Caki2 (cell line): ENCODE measurements around the gene NACC1. TPM values are rescaled to one million over a fixed set of nuclear protein-coding genes. Genes with fewer than 3 reads are reported as not detected.

ENCODE experiments used
- DNase-seq: peaks from one replicate; pipeline ENCODE4 v3.0.0-alpha.2; 2015; ENCODE audit warnings: low read depth
- in situ Hi-C: cut with HindIII; loops from 2 replicates; pipeline ENCODE4 v1.10.0; 2016; ENCODE audit warnings: low sequenced_read_pairs, low pct_unique_long_range_greater_than_20kb, mixed read lengths
- total RNA-seq: library from RNA; depleted of rRNA; stranded (reverse); fragments of >200 nt; shearing (Covaris generic); gene quantifications from 2 replicates; pipeline ENCODE4 v1.2.3, GENCODE V29; 2014; ENCODE audit warnings: low replicate concordance; rRNA removed

NACC1 gene
- total RNA-seq: 59.3 and 86.8 TPM in 2 replicates

DNA sequence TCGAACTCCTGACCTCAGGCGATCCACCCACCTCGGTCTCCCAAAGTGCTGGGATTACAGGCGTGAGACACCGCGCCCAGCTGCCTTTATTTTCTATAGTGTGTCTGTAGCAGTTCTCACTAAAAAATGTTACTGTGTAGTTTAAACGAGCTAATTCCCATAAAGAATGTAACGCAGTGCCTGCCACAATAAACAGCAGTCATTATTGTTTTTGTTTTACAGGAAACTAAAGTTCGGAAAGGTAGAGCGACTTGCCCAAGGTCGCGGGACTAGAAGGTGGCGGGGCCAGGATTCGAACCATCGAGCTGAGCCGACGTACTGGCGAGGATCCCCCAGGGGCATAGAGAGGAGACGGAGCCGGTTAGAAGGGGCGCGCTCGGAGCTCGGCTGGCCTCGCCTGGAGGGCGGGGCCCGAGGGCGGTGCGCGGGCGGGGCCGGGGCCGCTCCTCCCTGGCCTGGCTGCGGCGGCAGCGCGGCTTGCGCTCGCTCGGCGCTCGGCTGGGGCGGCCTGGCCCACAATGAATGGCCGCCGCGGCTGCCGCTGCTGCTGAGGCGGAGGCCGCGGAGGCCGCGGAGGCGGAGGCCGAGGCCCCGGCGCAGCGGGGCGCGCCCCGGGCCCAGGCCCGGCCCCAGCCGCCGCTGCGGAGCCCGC is at the start of gene NACC1:
TSS of gene NACC1 (plus strand) at position 493 of the 652 bp plus-strand sequence. CDS start 16,944 bp downstream, outside the sequence.
- in situ Hi-C loops: no loop called here
- peak; percentile 83 for DNase-seq

DNA sequence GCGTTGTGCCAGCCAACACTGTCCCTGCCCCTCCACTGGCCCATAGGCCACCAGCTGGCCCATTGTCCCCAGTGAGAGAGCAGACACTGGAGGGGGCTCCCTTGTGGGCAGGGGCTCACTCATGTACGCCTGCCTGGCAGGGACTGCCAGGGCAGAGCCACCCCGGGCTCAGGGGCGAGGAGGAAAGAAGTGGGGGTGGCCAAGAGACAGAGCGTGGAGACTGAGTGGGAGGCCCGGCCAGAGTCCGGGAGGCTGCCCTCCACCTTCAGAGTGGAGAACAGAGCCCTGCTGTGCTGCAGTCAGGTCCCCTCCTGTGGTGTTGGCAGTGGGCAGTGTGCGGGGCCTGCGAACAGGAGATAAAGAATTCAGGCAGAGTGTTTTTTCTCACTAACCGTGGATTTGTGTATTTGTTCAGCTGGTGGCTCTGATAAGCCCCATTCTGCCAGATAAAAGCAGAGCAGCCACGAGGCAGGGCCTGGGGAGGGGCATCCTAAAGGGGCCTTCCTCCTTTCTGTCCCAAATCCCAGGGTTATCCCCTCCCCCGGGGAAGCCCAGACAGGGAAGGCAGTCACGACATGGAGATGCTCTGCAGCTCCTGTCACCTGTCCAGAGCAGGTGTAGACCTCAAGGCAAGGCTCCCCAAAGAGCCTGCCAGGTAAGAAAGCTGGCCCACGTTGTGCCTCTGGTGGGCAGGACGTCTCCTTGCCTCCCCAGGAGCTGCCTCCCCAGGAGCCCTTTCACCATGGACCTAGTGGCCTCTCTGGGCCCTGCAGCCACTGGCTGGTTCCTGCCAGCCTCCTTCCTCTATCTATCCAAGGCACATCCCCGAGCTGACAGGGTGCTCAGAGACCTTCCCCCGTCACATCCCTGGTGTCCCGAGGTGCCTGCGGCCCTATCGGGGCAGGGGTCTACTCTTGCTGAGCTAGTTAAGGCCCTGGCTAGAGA is 48.4 kb upstream of the NACC1 start:
- in situ Hi-C loops: no loop called here
- no peak for DNase-seq

DNA sequence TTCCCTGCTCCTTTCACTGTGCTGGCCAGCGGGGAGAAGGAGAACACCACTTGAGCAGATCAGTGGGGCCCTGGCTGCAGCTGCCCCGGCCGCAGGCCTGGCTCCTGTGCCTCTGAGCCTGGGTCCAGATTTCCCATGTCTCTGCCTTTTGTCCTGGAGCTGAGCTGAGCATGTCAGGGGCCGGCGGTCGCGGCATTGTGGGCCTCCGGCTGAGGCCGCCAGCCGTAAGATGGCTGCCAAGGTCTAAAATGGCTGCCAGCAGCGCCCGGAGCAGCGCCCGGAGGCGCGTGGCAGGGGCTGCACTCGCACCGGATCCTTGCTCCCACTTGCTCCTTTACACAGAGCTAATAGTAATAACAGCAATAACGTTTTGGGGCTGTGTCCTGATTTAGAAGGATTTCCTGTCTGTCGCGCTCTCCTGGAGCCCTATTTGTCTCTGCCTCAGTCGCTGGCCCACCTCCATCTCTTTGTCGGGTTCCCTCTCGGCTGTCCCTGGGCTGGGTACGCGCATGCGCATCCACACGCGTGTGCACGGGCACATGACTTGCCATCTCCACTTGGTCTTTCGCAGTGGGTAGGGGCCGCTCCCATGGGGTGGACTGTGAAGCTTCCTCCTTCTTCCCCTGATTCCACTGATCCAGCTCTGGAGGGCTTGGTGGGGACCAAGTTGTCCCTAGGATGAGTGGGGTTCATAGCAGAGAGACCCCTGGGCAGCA is 47.5 kb upstream of the NACC1 start:
- in situ Hi-C loops: no loop called here
- no peak for DNase-seq

DNA sequence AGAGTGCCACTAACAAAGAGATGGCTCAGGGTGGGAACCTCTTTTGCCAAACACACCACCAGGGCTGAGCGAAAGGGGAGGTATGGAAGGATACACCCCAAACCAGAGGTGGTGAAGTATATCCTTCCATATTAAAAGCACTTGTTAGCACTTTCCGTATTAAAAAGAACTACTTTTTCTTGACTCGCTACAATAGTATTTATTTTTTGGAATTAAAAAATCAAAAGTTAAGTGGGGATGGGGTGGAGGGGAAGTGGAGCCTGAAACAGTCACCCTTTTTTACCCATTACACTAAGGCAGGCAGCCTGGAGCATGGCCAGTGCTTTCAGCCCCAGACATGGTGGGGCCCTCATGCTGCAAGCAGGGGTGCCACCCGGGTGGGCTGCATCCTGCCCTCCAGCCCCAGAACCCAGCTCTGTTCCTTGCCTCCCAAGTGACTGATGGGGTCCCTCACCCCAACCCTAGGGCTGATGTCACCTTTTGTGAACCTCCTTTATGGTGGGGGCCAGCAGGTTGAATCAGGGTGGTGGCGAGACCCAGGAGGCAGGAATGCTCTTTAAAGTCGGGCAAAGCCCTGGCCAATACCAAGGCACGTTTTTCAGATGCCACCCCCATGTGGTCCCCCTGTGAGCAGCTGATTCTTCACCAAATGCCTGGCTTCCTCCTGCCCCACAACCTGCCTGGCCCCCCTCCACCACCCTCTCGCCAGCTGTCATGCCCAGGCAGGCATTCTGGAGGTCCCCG is 46.4 kb upstream of the NACC1 start:
- in situ Hi-C loops: no loop called here
- DNase-seq: no peak

DNA sequence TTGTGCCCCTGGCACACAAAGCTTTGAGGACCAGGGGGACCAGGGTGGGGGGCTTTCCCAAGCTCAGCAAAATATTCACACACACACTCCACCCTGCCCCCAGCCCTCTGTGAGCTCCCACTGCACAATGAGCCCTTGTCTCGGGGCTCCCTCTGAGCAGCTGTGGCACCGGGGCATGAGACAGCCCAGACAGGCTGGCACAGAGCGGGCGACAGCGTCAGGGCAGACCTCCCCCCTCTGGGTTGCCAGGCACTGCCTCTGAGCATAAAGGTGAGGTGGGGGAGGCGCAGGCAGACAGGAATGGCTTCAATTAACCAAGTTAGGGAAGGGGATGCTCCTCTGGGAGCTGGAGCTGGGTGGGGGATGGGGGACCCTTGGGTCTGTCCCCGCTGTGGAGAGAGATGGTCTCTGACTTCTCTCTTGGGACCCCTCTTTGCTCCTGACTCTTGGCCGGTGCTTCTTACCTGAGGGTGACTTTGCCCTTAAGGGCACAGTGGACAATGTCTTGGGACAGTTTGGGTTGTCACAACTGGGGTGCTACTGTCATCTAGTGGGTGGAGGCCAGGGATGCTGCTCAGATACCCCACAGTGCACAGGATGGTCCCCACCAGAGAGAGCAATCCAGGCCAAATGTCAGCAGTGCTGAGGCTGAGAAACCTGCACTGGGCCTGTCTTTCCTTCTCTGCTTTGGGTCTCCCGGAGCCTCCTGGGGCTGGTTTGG is 45.7 kb upstream of the NACC1 start:
- DNase-seq: no peak
- in situ Hi-C loops: no loop called here

DNA sequence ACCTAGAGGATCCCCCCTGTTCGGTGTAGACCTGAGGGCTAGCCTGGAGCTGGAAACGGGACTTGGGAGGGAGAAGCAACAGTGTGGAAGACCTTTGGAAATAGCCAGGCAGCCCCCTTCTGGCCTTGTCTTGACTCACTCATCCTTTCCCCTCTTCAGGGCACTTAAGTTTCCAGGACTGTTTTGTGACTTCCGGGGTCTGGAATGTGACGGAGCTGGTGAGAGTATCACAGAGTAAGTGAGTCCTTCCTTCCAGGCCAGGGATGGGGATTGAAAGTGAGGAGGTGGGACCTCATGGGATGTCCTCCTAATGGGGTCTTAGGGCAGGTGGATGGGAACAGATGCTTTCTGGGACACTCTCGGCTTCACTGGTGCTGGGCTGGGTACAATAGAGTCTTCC is 44.8 kb upstream of the NACC1 start:
- in situ Hi-C loops: no loop called here

DNA sequence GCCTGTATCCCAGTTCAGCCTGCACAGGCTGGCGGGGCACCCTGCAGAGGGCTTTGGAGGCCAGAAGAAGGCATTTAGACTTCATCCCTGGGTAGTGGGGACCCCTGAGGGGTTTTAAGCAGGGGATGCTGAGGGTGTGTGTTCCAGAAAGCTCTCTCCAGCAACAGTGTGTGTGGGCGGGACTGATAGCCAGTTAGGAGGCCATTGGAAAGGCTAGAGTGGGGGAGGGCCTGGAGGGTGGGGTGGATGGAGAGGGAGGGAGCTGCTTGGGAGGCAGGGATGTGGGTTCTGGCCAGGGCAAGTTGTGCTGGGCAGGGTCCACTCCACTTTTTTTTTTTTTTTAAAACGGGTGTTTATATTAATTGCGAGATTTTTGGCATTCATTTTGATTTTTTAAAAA is 43.7 kb upstream of the NACC1 start:
- in situ Hi-C loops: no loop called here
- no peak for DNase-seq

More for the DNA sequence above, 44.8 kb upstream of the NACC1 start:
- no peak for DNase-seq

DNA sequence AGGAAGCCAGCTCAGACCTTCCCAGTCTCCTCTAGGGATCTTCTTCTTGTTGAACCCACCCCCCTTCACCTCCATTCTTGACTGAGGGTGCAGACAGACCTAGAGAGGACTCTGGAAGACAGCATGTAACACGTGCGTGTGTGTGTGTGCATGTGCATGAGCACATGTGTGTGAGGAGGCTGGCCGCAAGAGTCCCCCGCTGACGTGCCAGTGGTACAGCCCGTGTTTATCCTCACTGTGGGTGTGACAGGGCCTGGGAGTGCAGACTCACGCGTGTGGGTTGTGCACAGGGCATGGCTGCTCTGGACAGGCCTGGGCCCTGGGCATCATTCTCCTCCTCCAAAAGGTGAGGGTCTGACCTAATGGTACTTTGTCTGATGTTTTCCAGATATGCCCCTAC is 41.7 kb upstream of the NACC1 start:
- in situ Hi-C loops: no loop called here
- no peak for DNase-seq

DNA sequence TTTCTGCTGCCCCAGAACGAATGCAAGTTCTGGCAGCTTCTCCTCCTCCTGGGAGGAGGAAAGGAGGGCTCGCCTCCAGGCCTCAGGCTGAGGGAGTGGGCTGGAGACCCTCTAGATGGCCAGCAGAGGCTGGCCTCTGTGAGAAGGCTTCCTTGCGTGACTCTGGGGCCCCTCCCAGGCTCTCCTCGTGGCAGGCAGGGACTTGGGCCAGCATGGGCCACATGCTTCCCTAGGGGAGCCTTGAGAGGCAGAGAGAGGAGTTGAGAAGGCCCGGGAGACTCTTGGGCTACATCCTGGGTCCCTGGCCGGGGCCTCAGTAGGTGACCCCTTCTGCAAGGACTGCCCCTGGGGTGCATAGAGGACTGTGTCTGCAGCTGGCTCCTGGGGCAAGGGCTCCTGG is 41.3 kb upstream of the NACC1 start:
- in situ Hi-C loops: no loop called here

DNA sequence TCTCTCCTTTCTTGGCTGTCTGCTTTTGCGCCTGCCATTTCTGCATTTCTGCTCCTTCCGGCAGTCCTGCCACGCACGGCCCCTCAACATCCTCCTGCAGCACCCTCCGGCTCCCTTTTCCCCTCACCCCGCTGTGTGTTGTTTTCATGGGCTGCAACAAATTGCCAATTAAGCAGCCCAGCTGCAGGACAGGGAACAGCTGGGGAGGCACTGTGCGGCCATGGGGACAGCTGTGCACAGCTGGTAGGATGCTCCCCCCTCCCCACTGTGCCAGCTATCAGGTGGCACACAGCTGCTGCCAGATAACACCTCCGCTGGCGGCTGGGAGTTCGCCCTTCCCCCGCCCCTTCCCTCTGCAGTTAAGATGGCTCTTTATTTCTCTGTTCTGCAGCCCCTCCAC is 40.8 kb upstream of the NACC1 start:
- DNase-seq: no peak
- in situ Hi-C loops: no loop called here

More for the DNA sequence above, 41.3 kb upstream of the NACC1 start:
- no peak for DNase-seq

DNA sequence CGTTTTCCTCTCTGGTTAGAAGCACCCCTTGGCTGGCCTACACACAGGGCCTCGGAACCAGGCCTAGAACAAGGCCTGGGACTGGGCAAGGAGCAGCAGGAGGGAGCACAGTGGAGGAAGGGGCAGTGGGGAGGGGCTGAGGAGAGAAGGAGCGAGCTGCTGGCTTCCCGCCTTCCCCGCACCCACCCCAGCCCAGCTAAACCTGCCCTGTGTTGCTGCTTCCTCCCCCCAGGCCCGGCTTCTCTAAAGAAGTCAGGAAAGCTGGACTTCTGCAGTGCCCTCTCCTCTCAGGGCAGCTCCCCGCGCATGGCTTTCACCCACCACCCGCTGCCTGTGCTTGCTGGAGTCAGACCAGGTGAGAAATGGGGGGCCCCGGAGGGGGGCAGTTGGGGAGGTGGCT is 39.7 kb upstream of the NACC1 start:
- in situ Hi-C loops: no loop called here
- DNase-seq: no peak

DNA sequence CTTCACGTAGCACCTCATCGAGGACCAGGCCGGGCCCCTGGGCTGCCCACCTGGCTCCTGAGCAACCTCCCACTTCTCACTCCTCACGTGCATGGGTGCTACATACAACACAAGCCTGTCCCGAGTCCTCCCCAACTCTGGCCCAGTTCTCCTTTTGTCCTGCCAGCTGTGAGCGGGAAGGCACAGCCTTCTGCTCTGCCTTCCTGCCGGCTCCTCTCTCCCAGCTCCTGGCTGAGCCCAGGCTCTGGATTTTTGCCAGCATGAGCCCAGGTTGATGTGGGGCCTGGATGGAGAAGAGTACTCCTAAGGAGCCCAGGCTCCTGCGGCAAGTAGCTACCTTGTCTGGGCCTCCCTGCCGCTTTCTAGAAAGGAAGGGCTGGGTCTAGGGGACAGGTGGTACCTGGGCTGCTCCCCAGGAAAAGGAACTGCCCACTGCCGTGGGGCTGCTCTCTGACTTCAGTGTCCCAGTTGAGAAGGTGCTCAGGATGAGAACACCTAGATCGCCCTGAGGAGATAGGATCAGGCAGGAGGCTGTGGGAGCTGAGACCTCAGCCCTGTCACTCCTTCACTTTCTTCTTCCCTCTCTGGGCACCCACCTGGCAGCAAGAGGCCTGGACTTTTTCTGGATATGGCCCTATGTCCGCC is 39.0 kb upstream of the NACC1 start:
- no peak for DNase-seq
- in situ Hi-C loops: no loop called here

DNA sequence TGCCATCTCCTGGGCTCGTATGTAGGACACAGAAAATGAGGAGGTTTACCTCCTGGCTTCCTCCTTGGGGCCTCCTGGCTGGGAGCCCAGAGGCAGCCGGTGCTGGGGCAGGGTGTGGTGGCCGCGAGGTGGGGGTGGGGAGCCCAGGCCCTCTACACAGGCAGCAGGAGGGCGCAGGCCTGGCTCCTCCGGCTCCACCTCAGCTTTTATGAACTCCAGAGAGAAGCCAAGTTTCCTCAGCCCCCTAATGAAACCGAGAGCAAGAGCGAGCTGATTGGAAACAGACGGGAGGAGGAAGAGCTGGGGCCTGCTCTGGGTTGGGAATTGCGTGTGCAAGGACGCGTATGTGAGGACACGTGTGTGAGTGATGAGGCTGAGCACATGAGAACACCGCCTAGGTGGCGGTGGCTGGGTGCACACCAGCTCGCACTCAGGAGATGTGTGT is 38.5 kb upstream of the NACC1 start:
- in situ Hi-C loops: no loop called here

DNA sequence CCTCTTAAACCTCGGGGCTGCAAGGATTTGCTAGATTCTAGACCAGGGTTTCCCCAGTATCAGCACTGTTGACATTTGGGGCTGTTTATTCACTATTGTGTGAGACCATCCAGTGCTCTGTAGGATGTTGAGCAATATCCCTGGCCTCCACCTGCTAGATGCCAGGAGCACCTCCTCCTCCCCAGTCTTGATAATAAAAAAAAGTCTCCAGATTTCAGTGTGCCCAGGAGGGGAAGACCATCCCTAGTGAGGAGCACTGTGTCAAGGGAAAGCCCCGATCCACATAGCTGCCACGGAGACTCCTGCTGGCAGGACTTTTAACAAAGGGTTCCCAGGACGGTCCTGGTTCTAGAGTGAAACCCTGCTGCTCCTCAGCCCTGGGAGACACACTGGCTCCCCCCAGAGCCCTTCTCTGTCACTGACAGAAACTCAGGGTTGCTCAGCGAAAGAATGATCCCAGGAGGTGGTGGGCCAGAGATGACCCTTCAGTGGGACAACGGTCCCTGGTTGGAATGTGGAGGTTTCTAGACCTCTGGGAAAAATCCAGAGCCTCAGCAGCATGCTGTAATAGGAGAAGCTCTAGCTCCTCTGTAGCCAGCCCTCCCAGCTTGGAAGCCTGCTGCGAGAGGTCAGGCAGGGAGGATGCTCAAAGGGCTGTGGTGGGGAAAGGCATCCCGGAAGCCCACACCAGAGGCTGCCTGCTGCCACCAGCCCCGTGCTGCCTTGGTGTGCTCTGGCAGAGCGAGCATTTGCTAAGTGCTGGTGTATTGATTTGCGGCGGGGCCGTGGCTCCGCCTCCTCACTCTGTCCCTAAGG is 35.7 kb upstream of the NACC1 start:
- no peak for DNase-seq
- in situ Hi-C loops: no loop called here

More for the DNA sequence above, 38.5 kb upstream of the NACC1 start:
- DNase-seq: no peak

DNA sequence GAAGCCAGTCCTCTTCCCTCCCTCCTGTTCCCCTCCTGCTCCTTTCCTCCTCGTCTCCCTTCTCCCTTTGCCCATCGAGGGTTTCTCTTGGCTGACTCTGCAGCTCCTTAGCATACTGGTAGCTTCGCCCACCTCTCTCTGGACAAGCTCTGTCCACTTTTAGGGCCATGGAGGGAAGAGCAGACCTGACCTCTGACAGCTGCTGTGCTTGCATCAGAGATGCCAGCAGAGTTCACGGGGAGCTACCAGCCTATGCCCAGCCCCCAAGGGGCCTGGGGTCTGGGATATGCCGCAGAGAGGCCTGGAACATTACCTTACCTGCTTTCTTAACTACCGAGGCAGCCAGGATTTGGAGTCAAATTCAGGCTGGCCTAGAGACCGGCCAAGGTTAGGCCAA is 35.1 kb upstream of the NACC1 start:
- in situ Hi-C loops: no loop called here
- no peak for DNase-seq

DNA sequence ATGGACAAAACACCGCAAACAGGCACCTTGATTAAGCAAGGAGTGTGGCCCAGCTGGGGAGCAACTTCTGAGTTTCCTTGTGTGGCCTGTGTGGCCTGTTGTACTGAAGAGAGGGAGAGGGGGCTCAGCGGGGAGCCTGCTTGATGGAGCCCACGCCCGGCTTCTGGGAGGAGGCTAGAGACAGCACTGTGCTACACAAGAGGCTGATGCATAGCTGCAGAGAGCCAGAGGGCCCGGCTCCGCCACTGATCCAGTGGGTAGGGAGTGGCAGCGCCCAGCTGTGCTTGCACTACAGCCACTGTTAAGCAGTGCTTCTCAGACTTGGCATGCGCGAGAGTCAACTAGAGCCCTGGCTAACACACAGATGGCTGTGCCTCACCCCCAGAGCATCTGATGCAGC is 34.4 kb upstream of the NACC1 start:
- in situ Hi-C loops: no loop called here
- no peak for DNase-seq
